GM12878 (cell line): ENCODE data around the gene CNGA1. TPM values are rescaled to one million over a fixed set of nuclear protein-coding genes. Genes with fewer than 3 reads are reported as not detected.

Experiments used
- CBX3 ChIP-seq: fragments of 200-600 bp; sonication (generic); IDR thresholded peaks from 2 replicates; pipeline ENCODE4 v1.6.1; 2016; ENCODE audit warnings: low read depth, borderline replicate concordance
- E4F1 ChIP-seq: fragments of 450-650 bp; IDR thresholded peaks from 2 replicates; pipeline ENCODE4 v1.6.1; 2018; ENCODE audit warnings: borderline replicate concordance, mild to moderate bottlenecking; ENCODE audit not compliant: partially characterized antibody
- HDGF ChIP-seq: fragments of 450-650 bp; IDR thresholded peaks from 2 replicates; pipeline ENCODE4 v1.6.1; 2016; ENCODE audit warnings: antibody characterized with exemption
- IRF3 ChIP-seq: fragments of 450-650 bp; IDR thresholded peaks from 2 replicates; pipeline ENCODE4 v1.6.1; 2014; ENCODE audit warnings: mild to moderate bottlenecking
- POLR2AphosphoS5 ChIP-seq: IDR thresholded peaks from 2 replicates; pipeline ENCODE4 v1.6.1; 2011; ENCODE audit warnings: mild to moderate bottlenecking, low read length, inconsistent platforms
- SREBF2 ChIP-seq: IDR thresholded peaks from 2 replicates; pipeline ENCODE4 v1.6.1; 2012; ENCODE audit warnings: mild to moderate bottlenecking, low read length
- ZNF207 ChIP-seq: fragments of 450-650 bp; IDR thresholded peaks from 2 replicates; pipeline ENCODE4 v1.6.1; 2014; ENCODE audit warnings: antibody characterized with exemption, mild to moderate bottlenecking, borderline replicate concordance
- polyA plus RNA-seq, 11 experiments: library from polyadenylated mRNA; depleted of rRNA in 4 of 11; unstranded in 6 of 11; stranded (reverse) in 5 of 11; fragments of >200 nt; fragmentation: Nextera tagmentation in 4 of 11; fragmentation: Illumina TruSeq in 1 of 11; extraction: Ambion mirVana in 4 of 11; extraction: Trizol in 1 of 11; gene quantifications; 1 replicate in 1 of 11; 2 replicates in 10 of 11; pipeline versions ENCODE4 v1.2.1 to v1.2.3, GENCODE V29; 2011 to 2016; ENCODE audit warnings: inconsistent platforms in 2 of 11, missing spikeins in 2 of 11, low read depth in 1 of 11
- total RNA-seq, 4 experiments: library from RNA; depleted of rRNA in 3 of 4; stranded (reverse); fragments of >200 nt in 3 of 4; fragmentation: Illumina TruSeq in 1 of 4; extraction: Trizol in 1 of 4; gene quantifications; 2 replicates each; pipeline versions ENCODE4 v1.2.1 to v1.2.3, GENCODE V29; 2013 to 2021
- TF ChIP-seq, protein P1 (sequence below): fragments of 450-650 bp; IDR thresholded peaks from 2 replicates; pipeline ENCODE4 v1.6.1; 2016; ENCODE audit warnings: mild to moderate bottlenecking
- TF ChIP-seq, protein P2 (sequence below): fragments of 450-650 bp; formaldehyde crosslinking; IDR thresholded peaks from 2 replicates; pipeline ENCODE4 v1.5.0; 2022; ENCODE audit warnings: mild to moderate bottlenecking, missing genetic modification characterization
- TF ChIP-seq, protein P3 (sequence below): fragments of 450-650 bp; formaldehyde crosslinking; IDR thresholded peaks from 2 replicates; pipeline ENCODE4 v1.4.0; 2020; ENCODE audit warnings: mild to moderate bottlenecking, moderate library complexity
- TF ChIP-seq, protein P4 (sequence below): IDR thresholded peaks from 2 replicates; pipeline ENCODE4 v1.6.1; 2012; ENCODE audit warnings: mild to moderate bottlenecking, low read depth, low read length
- TF ChIP-seq, protein P5 (sequence below): IDR thresholded peaks from 2 replicates; pipeline ENCODE4 v1.6.1; 2012; ENCODE audit warnings: low read depth, low read length, improper control_type of control experiment

CNGA1 gene
- total and polyA plus RNA-seq, 10 of the 15 experiments (the other 5 are each of a cell fraction or from before 2014, with no cell fraction given) = 0.38 to 14.2 (median 5.1) TPM

DNA sequence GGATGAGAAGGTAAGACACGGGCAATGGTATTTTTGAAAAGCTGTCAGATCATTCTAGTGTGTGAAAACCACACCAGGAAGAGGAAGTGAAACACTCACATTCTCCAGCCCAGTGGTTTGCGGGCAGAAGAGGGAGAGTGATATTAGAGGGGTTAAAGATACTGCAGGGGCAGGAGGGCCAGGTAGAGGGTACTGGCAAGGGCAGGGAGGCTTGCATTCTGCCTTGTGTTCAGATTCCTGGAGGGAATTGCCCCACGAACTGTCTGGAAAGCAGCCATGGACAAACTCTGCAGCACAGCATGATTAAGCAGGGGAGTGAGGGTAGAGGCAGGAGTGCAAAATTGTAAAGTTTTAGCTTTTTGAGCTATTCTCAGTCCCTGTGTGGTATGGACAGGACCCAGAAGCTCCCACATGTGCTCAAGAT lies 31.0 kb upstream of the CNGA1 start (continued):
- TF ChIP-seq, protein P1, sequence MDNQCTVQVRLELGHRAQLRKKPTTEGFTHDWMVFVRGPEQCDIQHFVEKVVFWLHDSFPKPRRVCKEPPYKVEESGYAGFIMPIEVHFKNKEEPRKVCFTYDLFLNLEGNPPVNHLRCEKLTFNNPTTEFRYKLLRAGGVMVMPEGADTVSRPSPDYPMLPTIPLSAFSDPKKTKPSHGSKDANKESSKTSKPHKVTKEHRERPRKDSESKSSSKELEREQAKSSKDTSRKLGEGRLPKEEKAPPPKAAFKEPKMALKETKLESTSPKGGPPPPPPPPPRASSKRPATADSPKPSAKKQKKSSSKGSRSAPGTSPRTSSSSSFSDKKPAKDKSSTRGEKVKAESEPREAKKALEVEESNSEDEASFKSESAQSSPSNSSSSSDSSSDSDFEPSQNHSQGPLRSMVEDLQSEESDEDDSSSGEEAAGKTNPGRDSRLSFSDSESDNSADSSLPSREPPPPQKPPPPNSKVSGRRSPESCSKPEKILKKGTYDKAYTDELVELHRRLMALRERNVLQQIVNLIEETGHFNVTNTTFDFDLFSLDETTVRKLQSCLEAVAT = peak; percentile 97
- TF ChIP-seq IRF3 (no peak), HDGF (no peak), E4F1 (no peak), POLR2AphosphoS5 (no peak), CBX3 (no peak), ZNF207 (peak; percentile 65; the same call in 1 of the 2 replicates), SREBF2 (no peak)
- TF ChIP-seq, protein P2, sequence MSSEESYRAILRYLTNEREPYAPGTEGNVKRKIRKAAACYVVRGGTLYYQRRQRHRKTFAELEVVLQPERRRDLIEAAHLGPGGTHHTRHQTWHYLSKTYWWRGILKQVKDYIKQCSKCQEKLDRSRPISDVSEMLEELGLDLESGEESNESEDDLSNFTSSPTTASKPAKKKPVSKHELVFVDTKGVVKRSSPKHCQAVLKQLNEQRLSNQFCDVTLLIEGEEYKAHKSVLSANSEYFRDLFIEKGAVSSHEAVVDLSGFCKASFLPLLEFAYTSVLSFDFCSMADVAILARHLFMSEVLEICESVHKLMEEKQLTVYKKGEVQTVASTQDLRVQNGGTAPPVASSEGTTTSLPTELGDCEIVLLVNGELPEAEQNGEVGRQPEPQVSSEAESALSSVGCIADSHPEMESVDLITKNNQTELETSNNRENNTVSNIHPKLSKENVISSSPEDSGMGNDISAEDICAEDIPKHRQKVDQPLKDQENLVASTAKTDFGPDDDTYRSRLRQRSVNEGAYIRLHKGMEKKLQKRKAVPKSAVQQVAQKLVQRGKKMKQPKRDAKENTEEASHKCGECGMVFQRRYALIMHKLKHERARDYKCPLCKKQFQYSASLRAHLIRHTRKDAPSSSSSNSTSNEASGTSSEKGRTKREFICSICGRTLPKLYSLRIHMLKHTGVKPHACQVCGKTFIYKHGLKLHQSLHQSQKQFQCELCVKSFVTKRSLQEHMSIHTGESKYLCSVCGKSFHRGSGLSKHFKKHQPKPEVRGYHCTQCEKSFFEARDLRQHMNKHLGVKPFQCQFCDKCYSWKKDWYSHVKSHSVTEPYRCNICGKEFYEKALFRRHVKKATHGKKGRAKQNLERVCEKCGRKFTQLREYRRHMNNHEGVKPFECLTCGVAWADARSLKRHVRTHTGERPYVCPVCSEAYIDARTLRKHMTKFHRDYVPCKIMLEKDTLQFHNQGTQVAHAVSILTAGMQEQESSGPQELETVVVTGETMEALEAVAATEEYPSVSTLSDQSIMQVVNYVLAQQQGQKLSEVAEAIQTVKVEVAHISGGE (CRISPR knock-in tag) = no peak
- TF ChIP-seq, protein P3, sequence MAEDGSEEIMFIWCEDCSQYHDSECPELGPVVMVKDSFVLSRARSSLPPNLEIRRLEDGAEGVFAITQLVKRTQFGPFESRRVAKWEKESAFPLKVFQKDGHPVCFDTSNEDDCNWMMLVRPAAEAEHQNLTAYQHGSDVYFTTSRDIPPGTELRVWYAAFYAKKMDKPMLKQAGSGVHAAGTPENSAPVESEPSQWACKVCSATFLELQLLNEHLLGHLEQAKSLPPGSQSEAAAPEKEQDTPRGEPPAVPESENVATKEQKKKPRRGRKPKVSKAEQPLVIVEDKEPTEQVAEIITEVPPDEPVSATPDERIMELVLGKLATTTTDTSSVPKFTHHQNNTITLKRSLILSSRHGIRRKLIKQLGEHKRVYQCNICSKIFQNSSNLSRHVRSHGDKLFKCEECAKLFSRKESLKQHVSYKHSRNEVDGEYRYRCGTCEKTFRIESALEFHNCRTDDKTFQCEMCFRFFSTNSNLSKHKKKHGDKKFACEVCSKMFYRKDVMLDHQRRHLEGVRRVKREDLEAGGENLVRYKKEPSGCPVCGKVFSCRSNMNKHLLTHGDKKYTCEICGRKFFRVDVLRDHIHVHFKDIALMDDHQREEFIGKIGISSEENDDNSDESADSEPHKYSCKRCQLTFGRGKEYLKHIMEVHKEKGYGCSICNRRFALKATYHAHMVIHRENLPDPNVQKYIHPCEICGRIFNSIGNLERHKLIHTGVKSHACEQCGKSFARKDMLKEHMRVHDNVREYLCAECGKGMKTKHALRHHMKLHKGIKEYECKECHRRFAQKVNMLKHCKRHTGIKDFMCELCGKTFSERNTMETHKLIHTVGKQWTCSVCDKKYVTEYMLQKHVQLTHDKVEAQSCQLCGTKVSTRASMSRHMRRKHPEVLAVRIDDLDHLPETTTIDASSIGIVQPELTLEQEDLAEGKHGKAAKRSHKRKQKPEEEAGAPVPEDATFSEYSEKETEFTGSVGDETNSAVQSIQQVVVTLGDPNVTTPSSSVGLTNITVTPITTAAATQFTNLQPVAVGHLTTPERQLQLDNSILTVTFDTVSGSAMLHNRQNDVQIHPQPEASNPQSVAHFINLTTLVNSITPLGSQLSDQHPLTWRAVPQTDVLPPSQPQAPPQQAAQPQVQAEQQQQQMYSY = no peak
- TF ChIP-seq, protein P4, sequence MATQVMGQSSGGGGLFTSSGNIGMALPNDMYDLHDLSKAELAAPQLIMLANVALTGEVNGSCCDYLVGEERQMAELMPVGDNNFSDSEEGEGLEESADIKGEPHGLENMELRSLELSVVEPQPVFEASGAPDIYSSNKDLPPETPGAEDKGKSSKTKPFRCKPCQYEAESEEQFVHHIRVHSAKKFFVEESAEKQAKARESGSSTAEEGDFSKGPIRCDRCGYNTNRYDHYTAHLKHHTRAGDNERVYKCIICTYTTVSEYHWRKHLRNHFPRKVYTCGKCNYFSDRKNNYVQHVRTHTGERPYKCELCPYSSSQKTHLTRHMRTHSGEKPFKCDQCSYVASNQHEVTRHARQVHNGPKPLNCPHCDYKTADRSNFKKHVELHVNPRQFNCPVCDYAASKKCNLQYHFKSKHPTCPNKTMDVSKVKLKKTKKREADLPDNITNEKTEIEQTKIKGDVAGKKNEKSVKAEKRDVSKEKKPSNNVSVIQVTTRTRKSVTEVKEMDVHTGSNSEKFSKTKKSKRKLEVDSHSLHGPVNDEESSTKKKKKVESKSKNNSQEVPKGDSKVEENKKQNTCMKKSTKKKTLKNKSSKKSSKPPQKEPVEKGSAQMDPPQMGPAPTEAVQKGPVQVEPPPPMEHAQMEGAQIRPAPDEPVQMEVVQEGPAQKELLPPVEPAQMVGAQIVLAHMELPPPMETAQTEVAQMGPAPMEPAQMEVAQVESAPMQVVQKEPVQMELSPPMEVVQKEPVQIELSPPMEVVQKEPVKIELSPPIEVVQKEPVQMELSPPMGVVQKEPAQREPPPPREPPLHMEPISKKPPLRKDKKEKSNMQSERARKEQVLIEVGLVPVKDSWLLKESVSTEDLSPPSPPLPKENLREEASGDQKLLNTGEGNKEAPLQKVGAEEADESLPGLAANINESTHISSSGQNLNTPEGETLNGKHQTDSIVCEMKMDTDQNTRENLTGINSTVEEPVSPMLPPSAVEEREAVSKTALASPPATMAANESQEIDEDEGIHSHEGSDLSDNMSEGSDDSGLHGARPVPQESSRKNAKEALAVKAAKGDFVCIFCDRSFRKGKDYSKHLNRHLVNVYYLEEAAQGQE = no peak
- TF ChIP-seq, protein P5, sequence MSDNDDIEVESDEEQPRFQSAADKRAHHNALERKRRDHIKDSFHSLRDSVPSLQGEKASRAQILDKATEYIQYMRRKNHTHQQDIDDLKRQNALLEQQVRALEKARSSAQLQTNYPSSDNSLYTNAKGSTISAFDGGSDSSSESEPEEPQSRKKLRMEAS = no peak
